ENCODE measurements around the gene HES4. TPM values are rescaled to one million over a fixed set of nuclear protein-coding genes. Genes with fewer than 3 reads are reported as not detected.

HES4 gene
- total RNA-seq, 2 experiments from 2014 or later = 5.7 to 9.0 TPM

DNA sequence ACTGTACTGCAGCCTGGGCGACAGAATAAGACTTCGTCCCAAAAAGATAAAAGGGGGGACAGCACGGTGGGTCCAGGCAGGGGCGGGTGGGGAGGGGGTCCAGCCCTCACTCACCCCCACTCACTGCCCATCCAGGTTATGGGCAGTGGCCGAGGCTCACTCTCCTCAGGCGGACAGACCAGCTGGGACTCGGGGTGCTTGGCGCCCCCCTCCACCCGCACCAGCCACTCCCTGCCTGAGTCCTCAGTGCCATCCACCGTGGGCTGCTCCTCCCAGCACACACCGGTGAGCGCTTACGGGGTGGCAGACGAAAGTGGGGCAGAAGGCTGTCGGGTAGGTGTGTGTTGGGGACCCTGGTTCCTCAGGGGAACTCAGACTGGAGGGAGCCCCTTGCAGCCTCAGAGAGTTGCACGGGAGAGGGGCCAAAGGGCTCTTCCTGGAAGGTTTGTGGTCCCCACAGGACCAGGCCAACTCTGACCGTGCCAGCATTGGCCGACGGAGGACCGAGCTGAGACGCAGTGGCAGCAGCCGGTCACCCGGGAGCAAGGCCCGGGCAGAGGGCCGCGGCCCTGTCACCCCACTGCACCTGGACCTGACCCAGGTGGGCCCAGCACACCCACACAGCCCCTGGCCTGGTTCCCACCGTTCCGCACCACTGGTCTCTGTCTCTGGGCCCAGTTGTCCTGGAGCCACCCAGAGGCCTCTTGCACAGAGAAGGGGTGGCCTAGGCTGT is 27.0 kb downstream of the HES4 start:
- TF ChIP-seq, protein P1, sequence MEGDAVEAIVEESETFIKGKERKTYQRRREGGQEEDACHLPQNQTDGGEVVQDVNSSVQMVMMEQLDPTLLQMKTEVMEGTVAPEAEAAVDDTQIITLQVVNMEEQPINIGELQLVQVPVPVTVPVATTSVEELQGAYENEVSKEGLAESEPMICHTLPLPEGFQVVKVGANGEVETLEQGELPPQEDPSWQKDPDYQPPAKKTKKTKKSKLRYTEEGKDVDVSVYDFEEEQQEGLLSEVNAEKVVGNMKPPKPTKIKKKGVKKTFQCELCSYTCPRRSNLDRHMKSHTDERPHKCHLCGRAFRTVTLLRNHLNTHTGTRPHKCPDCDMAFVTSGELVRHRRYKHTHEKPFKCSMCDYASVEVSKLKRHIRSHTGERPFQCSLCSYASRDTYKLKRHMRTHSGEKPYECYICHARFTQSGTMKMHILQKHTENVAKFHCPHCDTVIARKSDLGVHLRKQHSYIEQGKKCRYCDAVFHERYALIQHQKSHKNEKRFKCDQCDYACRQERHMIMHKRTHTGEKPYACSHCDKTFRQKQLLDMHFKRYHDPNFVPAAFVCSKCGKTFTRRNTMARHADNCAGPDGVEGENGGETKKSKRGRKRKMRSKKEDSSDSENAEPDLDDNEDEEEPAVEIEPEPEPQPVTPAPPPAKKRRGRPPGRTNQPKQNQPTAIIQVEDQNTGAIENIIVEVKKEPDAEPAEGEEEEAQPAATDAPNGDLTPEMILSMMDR (IDR thresholded peaks at IDR 0.05) = no peak
- Mint-ChIP-seq H3K36me3 (ENCODE audit: low read depth) (no peaks in the 10 kb centered on the region), H3K9me3 (peaks cover 2% of the 10 kb centered on the region), H3K27ac (no peak overlapping the region), H3K4me3 (no peak overlapping the region), H3K27me3 (peaks cover 20% of the 10 kb centered on the region), H3K4me1 (ENCODE audit: low read depth) (no peaks in the 10 kb centered on the region)
- ATAC-seq (no peak), DNase-seq (no peak)
- CTCF ChIA-PET = interaction anchor here (1.5 kb wide), 1 partner anchor 29 kb away, joined by 3 read pairs; no protein-coding TSS in a partner anchor
- intact Hi-C loops (cut with micrococcal nuclease) = no loop called here
- POLR2A ChIA-PET = no interaction called here

- Mint-ChIP-seq H3K9me3 (peaks cover 2% of the 10 kb centered on the region), H3K36me3 (ENCODE audit: low read depth) (no peaks in the 10 kb centered on the region)
- POLR2A ChIA-PET = no interaction called here
Observed at GRCh38 chr1:971751-972506, 28.0 kb downstream of the HES4 start.

GRCh38 chr1:970973-971730 is 28.7 kb downstream of the HES4 start:
- ChIA-PET CTCF (interaction anchor here (0.8 to 1.0 kb wide), 2 partner anchors 10 to 13 kb away, joined by 3 read pairs; partner anchors contain the start of gene PERM1), POLR2A (no interaction called here)
- TF ChIP-seq, protein P1 (IDR thresholded peaks at IDR 0.05) = no peak
- H3K4me3 Mint-ChIP-seq = no peak overlapping the region
- H3K27ac Mint-ChIP-seq = no peak overlapping the region
- H3K27me3 Mint-ChIP-seq = peaks cover 20% of the 10 kb centered on the region
- intact Hi-C loops (cut with micrococcal nuclease) = no loop called here
- no peak for ATAC-seq
- H3K36me3 Mint-ChIP-seq (ENCODE audit: low read depth) = no peaks in the 10 kb centered on the region
- peaks cover 2% of the 10 kb centered on the region for H3K9me3 Mint-ChIP-seq
- no peaks in the 10 kb centered on the region for H3K4me1 Mint-ChIP-seq (ENCODE audit: low read depth)
- DNase-seq = no peak

More at GRCh38 chr1:971751-972506, 28.0 kb downstream of the HES4 start:
- Mint-ChIP-seq H3K4me3 (no peak overlapping the region), H3K27ac (no peak overlapping the region), H3K4me1 (ENCODE audit: low read depth) (no peaks in the 10 kb centered on the region), H3K27me3 (peaks cover 20% of the 10 kb centered on the region)
- TF ChIP-seq, protein P1 (IDR thresholded peaks at IDR 0.05) = no peak
- intact Hi-C loops (cut with micrococcal nuclease) = no loop called here
- ATAC-seq = no peak
- no peak for DNase-seq
- CTCF ChIA-PET = interaction anchor here (1.0 kb wide), 1 partner anchor 9 kb away, joined by 3 read pairs; the partner anchor contains the start of gene PERM1

GRCh38 chr1:970242-970972 is 29.5 kb downstream of the HES4 start:
- intact Hi-C loops (cut with micrococcal nuclease) = no loop called here
- TF ChIP-seq, protein P1 (IDR thresholded peaks at IDR 0.05) = no peak
- DNase-seq = no peak
- Mint-ChIP-seq H3K4me3 (no peak overlapping the region), H3K27me3 (peaks cover 15% of the 10 kb centered on the region), H3K9me3 (peaks cover 2% of the 10 kb centered on the region), H3K27ac (no peak overlapping the region), H3K4me1 (ENCODE audit: low read depth) (peaks cover 6% of the 10 kb centered on the region), H3K36me3 (ENCODE audit: low read depth) (no peaks in the 10 kb centered on the region)
- CTCF ChIA-PET = interaction anchor here (0.8 kb wide), 1 partner anchor 14 kb away, joined by 3 read pairs; no protein-coding TSS in a partner anchor
- POLR2A ChIA-PET = interaction anchor here (1.0 kb wide), 1 partner anchor 19 kb away, joined by 3 read pairs; no protein-coding TSS in a partner anchor
- ATAC-seq = no peak
